CD4-positive, alpha-beta T cell treated with Interleukin-17A for 1 hour (primary cell): ENCODE measurements around the gene ADAMTS18.
"Not testable (repeated sequence)": the region's sequence is repeated elsewhere in the genome, so short reads cannot be mapped to it uniquely, and the experiment has no call there.

Experiments
- DNase-seq: peaks from one replicate; pipeline ENCODE4 v3.0.0-alpha.2; 2020

ADAMTS18 gene, protein sequence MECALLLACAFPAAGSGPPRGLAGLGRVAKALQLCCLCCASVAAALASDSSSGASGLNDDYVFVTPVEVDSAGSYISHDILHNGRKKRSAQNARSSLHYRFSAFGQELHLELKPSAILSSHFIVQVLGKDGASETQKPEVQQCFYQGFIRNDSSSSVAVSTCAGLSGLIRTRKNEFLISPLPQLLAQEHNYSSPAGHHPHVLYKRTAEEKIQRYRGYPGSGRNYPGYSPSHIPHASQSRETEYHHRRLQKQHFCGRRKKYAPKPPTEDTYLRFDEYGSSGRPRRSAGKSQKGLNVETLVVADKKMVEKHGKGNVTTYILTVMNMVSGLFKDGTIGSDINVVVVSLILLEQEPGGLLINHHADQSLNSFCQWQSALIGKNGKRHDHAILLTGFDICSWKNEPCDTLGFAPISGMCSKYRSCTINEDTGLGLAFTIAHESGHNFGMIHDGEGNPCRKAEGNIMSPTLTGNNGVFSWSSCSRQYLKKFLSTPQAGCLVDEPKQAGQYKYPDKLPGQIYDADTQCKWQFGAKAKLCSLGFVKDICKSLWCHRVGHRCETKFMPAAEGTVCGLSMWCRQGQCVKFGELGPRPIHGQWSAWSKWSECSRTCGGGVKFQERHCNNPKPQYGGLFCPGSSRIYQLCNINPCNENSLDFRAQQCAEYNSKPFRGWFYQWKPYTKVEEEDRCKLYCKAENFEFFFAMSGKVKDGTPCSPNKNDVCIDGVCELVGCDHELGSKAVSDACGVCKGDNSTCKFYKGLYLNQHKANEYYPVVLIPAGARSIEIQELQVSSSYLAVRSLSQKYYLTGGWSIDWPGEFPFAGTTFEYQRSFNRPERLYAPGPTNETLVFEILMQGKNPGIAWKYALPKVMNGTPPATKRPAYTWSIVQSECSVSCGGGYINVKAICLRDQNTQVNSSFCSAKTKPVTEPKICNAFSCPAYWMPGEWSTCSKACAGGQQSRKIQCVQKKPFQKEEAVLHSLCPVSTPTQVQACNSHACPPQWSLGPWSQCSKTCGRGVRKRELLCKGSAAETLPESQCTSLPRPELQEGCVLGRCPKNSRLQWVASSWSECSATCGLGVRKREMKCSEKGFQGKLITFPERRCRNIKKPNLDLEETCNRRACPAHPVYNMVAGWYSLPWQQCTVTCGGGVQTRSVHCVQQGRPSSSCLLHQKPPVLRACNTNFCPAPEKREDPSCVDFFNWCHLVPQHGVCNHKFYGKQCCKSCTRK (N-terminal part only)

DNA sequence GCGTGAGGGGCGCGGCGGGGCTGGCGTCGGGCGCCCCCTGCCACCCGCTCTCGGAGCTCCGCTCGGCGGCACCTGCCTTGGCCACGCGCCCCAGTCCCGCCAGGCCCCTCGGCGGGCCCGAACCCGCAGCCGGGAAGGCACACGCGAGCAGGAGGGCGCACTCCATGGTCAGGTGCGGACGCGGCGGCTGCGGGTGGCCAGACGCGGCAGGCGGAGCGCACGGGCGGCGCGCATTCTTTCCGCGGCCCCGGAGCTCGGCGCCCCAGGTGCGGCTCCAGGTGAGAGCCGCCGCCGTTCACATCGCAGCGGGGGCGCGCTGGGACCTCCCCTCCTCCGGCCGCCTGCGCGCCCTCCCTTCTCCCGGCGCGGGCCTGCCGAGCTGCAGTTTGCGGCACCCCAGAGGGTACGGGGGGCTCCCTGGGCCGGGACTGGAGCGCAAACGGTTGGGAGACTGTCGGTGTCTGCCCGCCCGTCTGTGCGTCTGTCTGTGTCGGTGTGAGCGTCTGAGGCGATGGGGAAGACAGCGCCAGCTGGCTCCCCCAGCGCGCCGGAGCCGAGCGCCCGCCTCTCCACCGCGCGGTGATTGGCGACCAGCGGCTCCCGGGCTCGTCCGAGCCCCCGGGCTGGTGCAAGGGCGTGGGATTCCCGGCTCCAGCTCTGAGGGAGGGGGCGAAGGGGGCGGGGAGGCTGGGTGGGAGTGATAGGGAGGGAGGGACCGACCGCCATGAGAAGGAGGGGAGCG is at the start of gene ADAMTS18:
ADAMTS18 (minus strand) TSS at position 505 of the 742 bp plus-strand sequence; CDS start at position 166, 339 bp downstream.
- DNase-seq, result no peak

DNA sequence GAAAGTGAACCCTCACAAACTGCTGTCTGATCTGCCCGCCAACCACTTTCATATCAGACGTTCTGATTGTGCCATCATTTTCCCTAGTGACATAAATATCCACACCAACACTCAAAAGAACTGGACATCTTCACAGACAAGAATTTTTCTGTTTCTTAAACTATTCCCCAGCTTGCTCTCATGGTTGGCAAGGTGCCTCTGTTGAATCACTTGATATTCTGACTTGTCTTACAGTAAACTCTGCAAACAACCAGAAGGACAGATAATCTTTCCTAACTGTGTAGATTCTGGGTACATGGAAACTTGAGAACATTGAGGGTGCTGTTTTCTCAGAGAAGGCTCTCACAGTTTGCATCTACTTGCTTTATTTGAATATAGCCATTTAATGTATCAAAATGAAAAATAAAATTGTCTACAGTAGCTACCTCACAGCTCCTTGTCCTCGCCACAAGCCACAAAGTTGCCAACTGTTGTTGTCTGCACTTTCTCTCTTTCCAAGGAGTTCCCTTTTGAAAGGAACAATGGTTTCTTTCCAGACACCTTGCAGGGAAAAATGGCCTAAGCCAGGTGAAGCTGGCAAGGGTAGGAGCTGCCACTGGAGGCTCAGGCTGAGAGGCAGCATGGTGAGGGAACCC is 46.0 kb upstream of the ADAMTS18 start:
- DNase-seq, result no peak

DNA sequence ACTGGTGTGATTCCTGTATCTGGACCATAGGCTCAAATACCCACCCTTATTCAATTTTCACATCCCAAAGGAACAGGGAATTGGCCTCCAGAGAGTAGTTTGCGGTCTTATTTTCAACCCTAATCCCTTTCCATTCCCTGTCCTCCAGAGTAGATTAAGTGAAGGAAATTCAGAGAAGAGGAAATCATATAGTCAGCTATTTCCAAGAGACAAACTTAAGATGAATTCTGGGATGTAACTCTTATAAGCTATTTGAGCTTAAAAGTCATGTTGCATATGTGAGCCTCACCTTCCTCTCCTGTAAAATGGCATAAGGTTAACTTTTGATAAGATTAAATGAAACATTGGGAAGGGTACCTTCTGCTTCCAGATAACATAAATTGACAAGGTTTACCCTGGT is 37.4 kb upstream of the ADAMTS18 start:
- no peak for DNase-seq

DNA sequence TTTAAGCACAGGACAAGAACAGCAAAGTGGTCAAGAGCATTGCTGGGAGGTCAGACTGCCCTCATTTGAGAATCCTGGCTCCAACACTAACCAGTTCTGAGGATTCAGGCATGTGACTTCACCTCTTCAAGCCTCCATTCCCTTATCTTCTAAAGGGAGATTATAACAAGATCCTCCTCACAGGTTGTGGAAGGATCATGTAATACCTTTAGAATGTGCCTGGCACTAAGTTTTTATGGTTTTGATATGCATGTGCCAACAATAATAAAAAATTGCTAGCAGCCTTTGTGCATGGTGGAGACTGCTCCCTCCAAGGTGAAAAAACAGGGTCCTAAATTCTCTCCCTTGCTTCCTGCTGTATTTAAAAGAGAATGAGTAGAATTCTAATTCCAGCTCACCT is 36.0 kb upstream of the ADAMTS18 start:
- no peak for DNase-seq

DNA sequence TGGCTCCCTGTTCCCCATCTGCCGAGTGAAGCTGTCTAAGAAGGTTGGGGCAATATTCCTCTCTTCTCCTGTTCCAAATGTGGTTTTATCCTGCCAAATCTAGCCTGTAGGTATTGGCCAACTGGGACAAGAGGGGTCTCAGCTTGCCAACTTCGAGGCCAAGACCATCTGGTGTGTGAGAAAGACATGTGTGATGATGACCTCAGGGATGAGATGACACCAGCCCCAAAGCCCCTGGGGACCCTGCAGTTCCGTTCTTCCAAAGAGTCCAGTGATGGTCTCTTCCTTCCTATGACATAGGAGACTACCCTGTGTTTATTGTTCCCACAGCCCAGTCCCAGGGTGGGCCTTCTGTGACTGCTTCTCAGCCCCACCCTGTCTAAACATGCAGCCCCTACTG is 34.8 kb upstream of the ADAMTS18 start:
- no peak for DNase-seq

DNA sequence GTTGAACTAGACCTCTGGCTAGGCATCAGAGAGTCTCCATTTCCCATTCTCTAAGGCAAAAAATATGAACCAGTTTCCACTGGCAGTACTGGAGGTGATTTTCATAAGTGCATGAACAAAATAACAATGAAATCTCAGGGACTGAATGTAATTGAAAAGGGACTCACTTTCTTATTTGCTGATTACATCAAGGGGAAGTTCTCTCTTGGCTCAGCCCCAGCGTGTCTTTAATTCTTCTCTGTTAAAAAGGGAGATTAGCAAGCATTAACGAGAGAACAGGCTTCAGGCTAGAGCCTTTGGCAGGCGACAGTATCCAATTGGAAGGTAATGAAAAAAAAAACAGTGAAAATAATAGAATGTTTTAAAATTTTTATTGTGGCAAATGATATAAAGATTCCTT is 34.0 kb upstream of the ADAMTS18 start:
- DNase-seq, result no peak

DNA sequence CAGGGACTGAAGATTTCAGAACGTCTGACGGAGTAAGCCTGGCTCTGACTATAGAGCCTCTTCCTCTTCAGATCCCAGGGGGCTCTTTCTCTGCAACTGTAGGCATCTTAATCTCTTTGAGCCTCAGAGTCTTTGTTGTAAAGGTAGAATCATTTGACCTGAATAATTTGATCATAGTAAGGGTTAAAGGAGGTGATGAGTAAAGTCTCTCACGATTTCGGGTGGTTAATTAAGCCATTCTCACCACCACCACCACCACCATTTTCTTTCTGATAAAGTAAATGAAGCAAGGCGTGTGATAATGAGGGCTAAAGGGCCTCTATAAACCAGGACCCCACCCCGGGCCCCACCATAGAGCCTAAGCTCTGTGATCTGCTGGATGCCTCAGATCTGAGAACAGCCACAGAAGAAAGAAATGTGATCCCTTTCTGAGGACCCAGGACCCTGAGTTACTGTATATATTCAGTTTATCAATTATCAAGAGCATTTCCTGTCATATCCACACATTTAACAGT is 33.0 kb upstream of the ADAMTS18 start:
- DNase-seq, result no peak

DNA sequence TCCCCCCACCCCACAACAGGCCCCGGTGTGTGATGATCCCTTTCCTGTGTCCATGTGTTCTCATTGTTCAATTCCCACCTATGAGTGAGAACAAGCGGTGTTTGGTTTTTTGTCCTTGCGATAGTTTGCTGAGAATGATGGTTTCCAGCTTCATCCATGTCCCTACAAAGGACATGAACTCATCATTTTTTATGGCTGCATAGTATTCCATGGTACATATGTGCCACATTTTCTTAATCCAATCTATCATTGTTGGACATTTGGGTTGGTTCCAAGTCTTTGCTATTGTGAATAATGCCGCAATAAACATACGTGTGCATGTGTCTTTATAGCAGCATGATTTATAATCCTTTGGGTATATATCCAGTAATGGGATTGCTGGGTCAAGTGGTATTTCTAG is 28.8 kb upstream of the ADAMTS18 start:
- not testable (repeated sequence) for DNase-seq

DNA sequence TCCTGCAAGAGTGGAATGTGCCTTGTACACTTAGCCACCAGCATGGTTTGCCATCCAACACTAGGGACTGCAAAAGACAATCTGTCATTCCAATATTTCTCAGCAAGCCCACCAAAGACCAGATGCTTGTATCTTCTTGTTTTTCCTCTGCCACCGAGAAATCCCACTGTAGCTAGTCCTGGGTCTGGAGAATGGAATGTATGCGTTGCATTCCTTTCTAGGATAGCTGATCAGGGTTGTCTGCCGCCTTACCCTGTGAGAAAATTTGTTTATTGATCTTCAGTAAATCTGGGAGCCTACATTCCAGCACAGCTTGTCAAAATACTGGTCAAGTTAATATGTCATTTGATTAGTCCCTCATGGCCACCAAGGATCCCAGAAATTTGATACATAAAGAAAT is 28.1 kb upstream of the ADAMTS18 start:
- no peak for DNase-seq

DNA sequence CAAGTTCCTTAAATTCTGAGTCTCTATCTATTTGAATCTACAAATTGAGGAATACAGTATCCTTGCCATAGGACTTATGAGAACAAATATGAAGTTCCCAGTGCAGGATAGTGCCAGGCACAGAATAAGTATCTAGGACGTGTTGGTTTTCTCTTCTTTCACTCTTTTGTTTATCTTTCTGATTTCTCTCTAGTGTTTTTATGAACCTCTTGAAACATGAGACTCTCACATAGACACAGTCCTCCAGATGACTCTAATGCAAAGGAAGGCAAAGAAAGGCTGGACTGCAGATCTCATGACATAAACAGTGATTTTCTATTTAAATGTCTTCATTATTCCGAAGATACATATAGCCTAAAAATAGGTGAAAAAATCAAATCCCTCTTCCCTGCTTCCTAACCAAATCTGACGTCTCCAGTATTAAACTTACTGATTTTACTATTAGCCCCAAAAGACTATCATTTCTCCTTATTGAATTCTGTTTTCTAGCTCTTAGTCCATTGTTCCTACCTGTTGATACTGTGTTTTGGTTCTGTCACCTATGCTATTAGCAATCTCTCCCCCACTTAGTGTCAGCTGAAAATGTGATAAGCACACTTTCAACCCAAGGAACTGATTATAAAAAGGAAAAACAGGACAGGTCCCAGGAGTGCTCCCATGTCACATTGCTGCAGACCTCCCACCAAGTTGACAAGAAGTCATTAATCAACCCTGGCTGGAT is 24.9 kb upstream of the ADAMTS18 start:
- DNase-seq, result no peak

DNA sequence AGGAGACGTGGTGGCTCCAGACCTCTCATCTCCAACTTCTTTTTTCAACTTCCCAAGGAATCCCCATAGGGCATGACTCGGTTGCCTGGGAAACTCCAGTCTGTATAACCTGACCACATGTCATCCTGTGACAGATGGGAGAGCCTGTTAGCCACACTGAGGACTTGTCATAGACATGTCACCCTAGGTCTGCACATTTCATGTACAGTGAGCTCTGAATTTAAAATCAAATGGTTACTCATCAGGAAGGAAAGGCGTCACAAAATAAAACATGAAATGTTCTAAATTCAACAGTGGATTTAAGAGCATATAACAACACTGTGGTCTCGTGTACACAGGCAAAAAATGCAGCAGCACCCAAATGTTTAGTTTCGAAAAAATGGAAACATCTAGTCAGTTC is 22.2 kb upstream of the ADAMTS18 start:
- DNase-seq, result no peak

DNA sequence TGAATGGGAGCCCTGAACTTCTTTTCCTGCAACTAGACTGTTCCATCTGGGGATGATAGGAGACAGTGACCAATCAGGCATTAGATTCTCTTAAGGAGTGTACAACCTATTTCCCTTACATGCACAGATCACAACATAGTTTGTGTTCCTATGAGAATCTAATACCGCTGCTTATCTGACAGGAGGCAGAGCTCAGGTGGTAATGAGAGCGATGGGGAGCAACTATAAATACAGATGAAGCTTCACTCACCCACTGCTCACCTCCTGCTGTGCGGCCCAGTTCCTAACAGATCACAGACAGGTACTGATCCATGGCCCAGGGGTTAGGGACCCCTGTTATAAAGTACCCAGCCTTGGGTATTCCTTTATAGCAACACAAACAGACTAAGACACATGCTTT is 17.4 kb upstream of the ADAMTS18 start:
- DNase-seq, result no peak

DNA sequence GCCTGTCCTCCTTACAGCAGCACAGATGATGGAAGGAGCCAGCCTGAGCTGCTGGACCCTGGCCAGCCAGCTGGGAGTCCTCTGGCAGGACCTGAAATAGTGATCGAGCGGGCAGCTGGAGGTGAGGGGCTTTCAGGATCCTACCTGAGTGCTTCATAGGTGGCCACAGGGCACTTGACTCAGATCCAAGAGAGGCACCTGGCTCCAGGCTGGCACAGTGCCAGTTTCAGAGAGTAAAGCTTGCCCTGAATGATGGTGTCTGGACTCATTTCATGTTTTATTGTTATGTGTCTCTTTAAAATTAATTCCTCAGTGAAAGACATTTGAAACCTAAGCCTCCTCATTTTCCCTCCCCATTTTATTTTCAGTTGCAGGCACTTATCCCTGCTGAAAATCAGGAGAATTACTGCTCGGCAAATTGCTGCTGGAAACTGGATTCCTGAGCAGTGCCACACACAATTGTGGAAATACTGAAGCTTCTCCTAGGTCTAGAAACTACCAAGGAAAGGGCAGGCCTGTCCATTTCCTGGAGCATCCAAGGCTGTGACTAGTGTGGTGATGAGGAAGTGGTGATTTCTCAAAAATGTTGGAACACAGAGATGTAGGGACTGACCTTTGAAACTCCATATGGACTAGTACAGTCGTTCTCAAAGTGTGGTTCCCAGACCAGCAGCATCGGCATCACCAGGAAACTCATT is 16.1 kb upstream of the ADAMTS18 start:
- DNase-seq, result no peak

DNA sequence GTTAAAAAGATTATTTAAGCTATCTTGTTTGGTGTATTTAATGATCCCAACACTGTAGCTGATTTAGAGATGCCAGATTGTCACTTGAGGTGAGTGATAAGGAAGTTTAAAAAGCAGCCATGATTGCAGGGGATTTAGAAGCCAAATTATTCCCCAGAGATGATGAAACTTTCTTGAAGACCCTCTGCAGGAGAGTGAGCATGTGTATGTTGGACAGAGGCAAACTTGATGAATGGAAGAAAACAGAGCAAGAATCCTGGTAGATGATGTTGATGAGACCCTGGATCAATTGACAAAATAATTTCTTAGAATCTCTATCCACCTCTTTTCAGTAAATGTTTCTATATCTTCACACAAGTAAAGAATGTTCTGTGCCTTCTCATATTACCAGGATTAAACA is 14.4 kb upstream of the ADAMTS18 start:
- DNase-seq, result no peak

DNA sequence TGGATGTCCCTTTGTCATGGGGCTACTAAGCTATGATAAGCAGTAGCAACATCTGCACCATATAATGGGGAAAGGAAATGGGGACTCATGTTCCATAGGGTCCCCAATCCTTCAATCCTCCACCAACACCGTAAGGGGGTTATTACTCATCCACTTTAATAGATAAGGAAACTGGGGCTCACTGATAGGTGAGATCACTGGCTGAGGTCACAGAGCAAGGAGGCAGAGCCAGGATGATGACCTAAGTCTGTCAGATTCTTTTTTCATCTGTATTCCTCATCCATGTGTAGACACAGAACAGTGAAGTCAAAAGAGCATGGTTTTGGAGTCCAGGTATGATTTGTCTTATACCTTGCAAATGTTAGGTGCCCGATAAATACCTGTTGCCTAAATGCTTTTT is 10.5 kb upstream of the ADAMTS18 start:
- no peak for DNase-seq

DNA sequence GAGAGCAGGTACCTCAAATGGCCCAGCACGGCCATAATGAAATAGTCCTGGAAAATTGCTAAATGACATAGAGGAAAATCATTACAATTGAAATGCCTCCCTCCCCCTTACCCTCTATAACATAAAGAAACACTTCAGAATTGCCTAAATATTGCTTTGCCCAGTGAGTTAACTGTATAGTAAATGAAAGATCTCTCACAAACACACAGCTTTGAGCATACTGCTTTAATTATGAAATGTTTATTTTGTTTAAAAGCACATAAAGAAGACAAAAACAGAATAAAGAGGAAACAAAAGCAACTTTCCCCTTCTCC is 9.3 kb upstream of the ADAMTS18 start:
- DNase-seq, result no peak

DNA sequence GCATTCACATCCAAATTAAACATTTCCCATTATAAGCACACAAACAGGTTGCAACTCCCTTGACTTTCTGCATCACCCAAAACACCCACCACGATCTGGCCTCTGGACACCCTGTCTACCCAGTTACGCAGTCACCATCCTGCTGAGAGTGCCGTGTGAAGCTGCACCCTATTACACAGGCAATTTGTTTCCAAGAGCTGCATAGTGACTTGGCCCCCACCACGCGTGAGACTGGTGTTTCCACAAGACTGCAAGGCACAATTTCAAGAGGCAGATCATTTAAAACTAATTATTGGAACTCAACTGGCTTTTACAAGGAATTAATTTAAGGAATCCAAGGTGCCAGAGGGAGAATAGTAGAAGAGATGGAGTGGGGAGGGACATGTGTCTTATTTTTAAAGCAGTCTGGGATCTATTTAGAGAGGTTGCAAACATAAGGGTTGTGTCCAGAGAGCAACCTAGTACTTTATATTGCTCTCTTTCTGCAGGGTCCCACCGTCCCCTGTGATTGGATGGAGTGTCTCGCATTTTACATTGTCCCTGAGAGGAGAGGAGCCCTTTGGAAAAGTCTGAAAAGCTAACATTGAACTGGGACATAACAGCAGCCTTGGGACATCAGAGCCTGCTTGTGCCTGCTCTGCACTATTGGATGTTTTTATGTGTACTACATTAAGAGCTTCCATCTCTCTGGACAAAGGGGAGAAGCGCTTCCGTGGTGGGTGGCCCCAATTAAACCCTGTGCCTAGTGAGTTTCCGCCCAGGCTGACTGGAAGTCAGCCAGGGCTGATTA is 8.7 kb upstream of the ADAMTS18 start:
- DNase-seq, result no peak

DNA sequence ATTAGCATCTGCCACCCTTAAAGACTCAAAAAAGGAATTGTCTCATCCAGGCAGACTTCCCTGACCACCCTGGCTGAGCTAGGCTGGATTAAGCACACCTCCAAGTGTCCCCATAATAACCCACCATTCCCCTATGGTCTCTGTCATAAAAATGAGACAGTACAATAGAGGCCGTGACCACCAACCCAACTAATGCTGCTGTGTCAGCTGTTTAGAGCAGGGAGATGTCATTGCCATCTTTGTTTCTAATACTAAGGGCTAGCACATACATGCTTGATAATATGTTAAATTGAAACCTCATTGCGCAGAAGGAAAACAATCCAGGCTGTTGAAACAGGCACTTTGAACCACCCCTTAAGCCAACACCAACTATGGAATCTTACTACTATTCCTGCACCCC is 7.2 kb upstream of the ADAMTS18 start:
- DNase-seq, result no peak

DNA sequence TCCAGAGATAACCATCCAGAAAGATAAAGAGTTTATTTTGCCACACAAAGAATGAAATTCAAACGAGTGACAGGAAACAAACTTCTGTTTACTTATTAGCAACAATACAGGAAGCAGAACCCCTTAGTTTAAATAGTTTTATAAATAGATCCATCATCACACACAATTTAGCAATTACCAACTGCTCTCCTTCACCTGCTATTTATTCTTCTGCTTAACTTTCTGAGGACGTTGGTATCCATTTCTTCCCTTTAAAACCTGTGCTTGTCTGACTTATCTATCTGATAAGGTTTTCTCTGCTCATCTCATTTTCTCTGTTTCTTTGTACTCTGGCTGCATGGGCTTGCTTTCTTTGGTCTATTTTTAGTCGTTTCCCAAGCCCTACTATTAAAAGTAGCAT is 4.3 kb upstream of the ADAMTS18 start:
- DNase-seq, result no peak

DNA sequence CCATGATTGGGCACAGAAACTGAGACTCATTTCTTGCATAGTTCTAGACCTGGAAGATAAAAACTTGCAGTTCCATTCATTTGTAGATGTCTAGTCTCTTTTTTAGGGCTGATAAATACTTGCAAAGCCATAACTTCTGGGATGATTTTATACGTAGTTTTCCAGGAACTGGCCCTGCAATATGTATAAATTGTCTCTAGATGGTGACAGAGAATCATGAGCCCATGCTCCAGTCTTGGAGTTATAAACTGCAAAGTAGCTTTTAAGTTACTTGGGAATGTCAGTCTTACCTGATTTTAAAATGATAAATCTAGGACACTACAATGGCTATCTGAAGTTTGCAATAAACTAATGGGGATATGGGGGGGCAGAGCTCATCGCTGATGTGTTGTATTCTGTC is 3.0 kb upstream of the ADAMTS18 start:
- no peak for DNase-seq
